Natural killer cell (primary cell): ENCODE data around the gene SAMD9. TPM values are rescaled to one million over a fixed set of nuclear protein-coding genes. Genes with fewer than 3 reads are reported as not detected.
"Not testable (repeated sequence)": the region's sequence is repeated elsewhere in the genome, so short reads cannot be mapped to it uniquely, and the experiment has no call there.

Experiments used
- ATAC-seq, 3 donors: fragments of 150-1000 bp in 2 of 3; fragments of 200-7000 bp in 1 of 3; cut with Tn5 transposase; 1 replicate in 1 of 3; 2 replicates in 2 of 3; pipeline ENCODE4 v1.10.0; 2021; ENCODE audit warnings: mild to moderate bottlenecking in 2 of 3, moderate library complexity in 2 of 3
- DNase-seq, 2 donors: peaks; one replicate each; pipeline versions ENCODE4 v3.0.0 to v3.0.0-alpha.2; 2013 to 2021; ENCODE audit warnings: mixed read lengths in 1 of 2
- H3K27ac ChIP-seq: one replicate; pipeline ENCODE4 v1.5.1; 2013; ENCODE audit warnings: mild to moderate bottlenecking, low read length
- H3K27me3 ChIP-seq: one replicate; pipeline ENCODE4 v1.6.1; 2013; ENCODE audit warnings: low read length; ENCODE audit not compliant: control insufficient read depth, insufficient read depth
- H3K36me3 ChIP-seq: one replicate; pipeline ENCODE4 v1.6.1; 2013; ENCODE audit warnings: low read length; ENCODE audit not compliant: control insufficient read depth, insufficient read depth
- H3K4me1 ChIP-seq: one replicate; pipeline ENCODE4 v1.6.1; 2013; ENCODE audit warnings: low read length; ENCODE audit not compliant: control insufficient read depth, insufficient read depth
- H3K4me3 ChIP-seq: one replicate; pipeline ENCODE4 v1.5.1; 2013; ENCODE audit warnings: low read length
- H3K9me3 ChIP-seq: one replicate; pipeline ENCODE4 v1.6.1; 2013; ENCODE audit warnings: low read length; ENCODE audit not compliant: control insufficient read depth, insufficient read depth
- H3K27ac Mint-ChIP-seq, 2 donors: one replicate each; pipeline ENCODE4 v1.8.0; 2022; ENCODE audit warnings: mild to moderate bottlenecking in 2 of 2, mixed read lengths in 2 of 2, moderate library complexity in 1 of 2
- H3K27me3 Mint-ChIP-seq, 2 donors: one replicate each; pipeline ENCODE4 v1.8.0; 2022; ENCODE audit warnings: low read depth in 2 of 2, mixed read lengths in 2 of 2
- H3K36me3 Mint-ChIP-seq: one replicate; pipeline ENCODE4 v1.8.0; 2022; ENCODE audit warnings: mixed read lengths
- H3K4me1 Mint-ChIP-seq, 2 donors: one replicate each; pipeline ENCODE4 v1.8.0; 2022; ENCODE audit warnings: mixed read lengths in 2 of 2
- H3K4me3 Mint-ChIP-seq: one replicate; pipeline ENCODE4 v1.8.0; 2022; ENCODE audit warnings: mild to moderate bottlenecking, moderate library complexity, mixed read lengths
- H3K9me3 Mint-ChIP-seq, 2 donors: one replicate each; pipeline ENCODE4 v1.8.0; 2022; ENCODE audit warnings: mixed read lengths in 2 of 2
- CTCF ChIP-seq: fragments of 200-600 bp; IDR thresholded peaks from one replicate; pipeline ENCODE4 v1.8.0; 2022; ENCODE audit warnings: antibody characterized with exemption
- whole genome bisulfite sequencing: methylation state at CpG from one replicate; pipeline ENCODE4 v1.1.7; 2013; ENCODE audit warnings: missing lambda C conversion rate; ENCODE audit not compliant: insufficient coverage; 5-methylcytosine and 5-hydroxymethylcytosine counted together
- intact Hi-C: fragments of 100-400 bp; cut with micrococcal nuclease; formaldehyde crosslinking; loops from one replicate; pipeline ENCODE4 v1.14.2; 2022
- total RNA-seq, 4 donors: library from RNA; stranded (reverse); fragments of 120-200 nt in 1 of 4; gene quantifications; one replicate each; pipeline versions ENCODE4 v1.2.3 to v1.2.4, GENCODE V29; 2013 to 2022

SAMD9 gene
- total RNA-seq, 3 donors from 2014 or later (not counting 1 experiment from before 2014, with no cell fraction given) = 52.3 to 70.0 (median 56.9) TPM

DNA sequence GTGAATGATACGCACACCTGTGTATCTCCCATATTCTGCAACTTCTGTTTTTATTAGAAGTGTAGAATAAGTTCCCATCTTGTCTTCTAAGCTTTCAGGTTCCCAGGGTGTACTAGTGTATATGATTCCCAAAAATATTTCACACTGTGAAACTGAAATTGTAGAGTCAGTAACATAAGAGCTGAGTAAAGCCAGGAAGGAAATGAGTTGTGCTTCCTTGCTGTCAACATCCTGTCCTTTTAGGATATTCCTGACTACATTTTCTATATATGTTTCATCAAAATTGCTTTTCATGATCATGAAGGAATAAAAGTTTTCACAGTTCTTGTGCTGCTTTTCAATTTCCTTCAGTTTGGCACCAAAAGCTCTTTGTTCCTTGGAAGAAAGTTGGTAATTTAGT is 15.2 kb upstream of the SAMD9 start:
- Mint-ChIP-seq H3K27ac (no peak overlapping the region), H3K4me3 (no peak overlapping the region), H3K27me3 (no peaks in the 10 kb centered on the region), H3K36me3 (peaks cover 58% of the 10 kb centered on the region), H3K4me1 (peaks cover 0 to 12% of the 10 kb centered on the region in 2 donors), H3K9me3 (peaks cover 19 to 28% of the 10 kb centered on the region in 2 donors)
- intact Hi-C loops = loop anchor here (5.0 kb wide), 1 partner anchor 36 kb away; no protein-coding TSS in a partner anchor
- H3K27me3 ChIP-seq = no peaks in the 10 kb centered on the region
- H3K4me3 ChIP-seq = no peak overlapping the region
- no peaks in the 10 kb centered on the region for H3K4me1 ChIP-seq
- ATAC-seq (no peak), DNase-seq (no peak)
- no peak for TF ChIP-seq CTCF
- H3K27ac ChIP-seq = no peak overlapping the region
- 100% methylated on average over 1 of the region's 1 CpG for WGBS
- peaks cover 28% of the 10 kb centered on the region for H3K36me3 ChIP-seq
- H3K9me3 ChIP-seq = peaks cover 29% of the 10 kb centered on the region

DNA sequence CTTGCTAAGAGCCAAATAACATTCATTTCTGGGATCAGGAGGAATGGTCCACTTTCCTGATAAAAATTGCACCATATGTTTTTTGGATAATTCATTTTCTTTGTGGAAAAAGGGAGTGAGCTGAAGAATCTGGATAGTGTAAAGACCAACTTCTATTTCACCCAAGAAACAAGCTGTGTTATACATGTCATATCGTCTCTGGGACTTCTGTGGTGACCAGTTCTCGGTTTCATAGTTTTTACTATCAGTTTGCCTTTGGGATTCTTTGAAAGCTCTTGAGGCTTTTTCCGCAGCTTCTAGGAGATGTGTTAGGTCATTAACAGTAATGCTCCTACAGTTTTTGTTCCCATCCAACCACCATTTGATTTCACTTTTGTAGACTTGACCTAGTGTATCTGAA is 14.4 kb upstream of the SAMD9 start:
- intact Hi-C loops = loop anchor here (5.0 kb wide), 1 partner anchor 35 kb away; no protein-coding TSS in a partner anchor
- H3K27ac ChIP-seq = no peak overlapping the region
- no peaks in the 10 kb centered on the region for H3K27me3 ChIP-seq
- TF ChIP-seq CTCF = no peak
- DNase-seq = no peak
- Mint-ChIP-seq H3K9me3 (peaks cover 19 to 28% of the 10 kb centered on the region in 2 donors), H3K4me3 (no peak overlapping the region), H3K36me3 (peaks cover 56% of the 10 kb centered on the region), H3K27me3 (no peaks in the 10 kb centered on the region), H3K27ac (no peak overlapping the region), H3K4me1 (peaks cover 0 to 12% of the 10 kb centered on the region in 2 donors)
- peaks cover 23% of the 10 kb centered on the region for H3K36me3 ChIP-seq
- ATAC-seq = no peak
- H3K9me3 ChIP-seq = peaks cover 29% of the 10 kb centered on the region
- WGBS = 100% methylated on average over 2 of the region's 3 CpGs
- H3K4me1 ChIP-seq = no peaks in the 10 kb centered on the region
- no peak overlapping the region for H3K4me3 ChIP-seq

DNA sequence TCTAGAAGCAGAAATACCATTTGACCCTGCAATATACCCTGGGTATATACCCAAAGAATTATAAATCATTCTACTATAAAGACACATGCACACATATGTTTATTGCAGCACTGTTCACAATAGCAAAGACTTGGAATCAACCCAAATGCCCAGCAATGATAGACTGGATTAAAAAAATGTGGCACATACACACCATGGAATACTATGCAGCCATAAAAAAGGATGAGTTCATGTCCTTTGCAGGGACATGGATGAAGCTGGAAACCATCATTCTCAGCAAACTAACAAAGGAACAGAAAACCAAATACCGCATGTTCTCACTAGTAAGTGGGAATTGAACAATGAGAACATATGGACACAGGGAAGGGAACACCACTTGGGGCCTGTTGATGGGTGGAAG is 9.2 kb upstream of the SAMD9 start:
- WGBS = 100% methylated on average over 1 of the region's 1 CpG
- H3K36me3 Mint-ChIP-seq = peaks cover 35% of the 10 kb centered on the region
- H3K36me3 ChIP-seq, H3K27me3 Mint-ChIP-seq, H3K4me1 Mint-ChIP-seq, H3K4me3 ChIP-seq, H3K27ac Mint-ChIP-seq, DNase-seq, H3K27ac ChIP-seq, H3K4me1 ChIP-seq, ATAC-seq, H3K4me3 Mint-ChIP-seq, H3K27me3 ChIP-seq, intact Hi-C loops: not testable (repeated sequence)
- peaks cover 12 to 20% of the 10 kb centered on the region in 2 donors for H3K9me3 Mint-ChIP-seq
- peaks cover 15% of the 10 kb centered on the region for H3K9me3 ChIP-seq

- intact Hi-C loops, DNase-seq, H3K27ac Mint-ChIP-seq, H3K4me1 Mint-ChIP-seq, H3K36me3 ChIP-seq, H3K27me3 Mint-ChIP-seq, H3K4me3 Mint-ChIP-seq, H3K9me3 ChIP-seq, H3K27ac ChIP-seq, H3K4me1 ChIP-seq, H3K27me3 ChIP-seq, H3K4me3 ChIP-seq, ATAC-seq, H3K9me3 Mint-ChIP-seq: not testable (repeated sequence)
- WGBS = 89% methylated on average over 1 of the region's 3 CpGs
- H3K36me3 Mint-ChIP-seq = peaks cover 24% of the 10 kb centered on the region
Measured at GRCh38 chr7:93123532-93123931, 5.8 kb upstream of the SAMD9 start.
